ENCODE measurements around the gene EIF3J.
A peak's percentile ranks its signal among the peaks of the same experiment; 100 is the strongest.
"Not testable (repeated sequence)": the region's sequence is repeated elsewhere in the genome, so short reads cannot be mapped to it uniquely, and the experiment has no call there.

Gene EIF3J, protein sequence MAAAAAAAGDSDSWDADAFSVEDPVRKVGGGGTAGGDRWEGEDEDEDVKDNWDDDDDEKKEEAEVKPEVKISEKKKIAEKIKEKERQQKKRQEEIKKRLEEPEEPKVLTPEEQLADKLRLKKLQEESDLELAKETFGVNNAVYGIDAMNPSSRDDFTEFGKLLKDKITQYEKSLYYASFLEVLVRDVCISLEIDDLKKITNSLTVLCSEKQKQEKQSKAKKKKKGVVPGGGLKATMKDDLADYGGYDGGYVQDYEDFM

DNA sequence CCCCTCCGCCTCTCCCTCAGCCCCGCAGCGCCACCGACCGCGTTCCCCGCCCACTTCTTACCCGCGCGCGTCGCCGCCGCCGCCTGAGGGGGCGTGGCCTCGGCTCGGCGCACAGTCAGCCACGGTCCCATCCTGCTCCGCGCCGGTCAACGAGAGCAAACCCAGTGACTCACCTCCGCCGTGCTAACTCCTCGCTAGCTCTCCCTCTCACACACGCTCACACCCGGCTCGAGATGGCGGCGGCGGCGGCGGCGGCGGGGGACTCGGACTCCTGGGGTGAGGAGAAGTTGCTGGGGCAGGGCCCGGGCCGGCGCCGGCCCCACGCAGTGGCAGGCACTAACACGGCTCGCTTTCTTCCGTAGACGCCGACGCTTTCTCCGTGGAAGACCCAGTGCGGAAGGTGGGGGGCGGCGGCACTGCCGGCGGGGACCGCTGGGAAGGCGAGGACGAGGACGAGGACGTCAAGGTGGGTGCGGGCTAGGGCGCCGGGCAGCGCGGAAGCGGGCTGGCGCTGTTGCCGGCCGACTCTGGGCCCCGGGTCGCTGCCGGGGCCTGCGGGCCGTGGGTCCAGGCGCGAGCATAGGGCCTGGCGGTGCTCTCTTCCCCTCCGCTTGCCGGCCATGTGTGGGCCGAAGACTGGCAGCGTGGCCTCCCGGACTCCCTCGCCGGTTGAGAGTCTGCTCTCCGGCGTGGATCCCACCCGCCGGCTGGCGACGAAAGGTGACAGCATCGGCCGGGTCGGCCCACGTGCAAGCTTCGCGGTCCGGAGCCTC lies at the start of gene EIF3J:
Gene EIF3J, plus strand, starts transcription at position 186 of the 773 bp plus-strand sequence. Its CDS starts 48 bp downstream, at position 234.
- DNase-seq (ENCODE audit: low read depth in 2 of 2), result peak; percentile 90 to 93

GRCh38 chr15:44489464-44489863 lies 47.5 kb upstream of the EIF3J start:
- DNase-seq (ENCODE audit: low read depth in 2 of 2), result no peak

- DNase-seq (ENCODE audit: low read depth in 2 of 2), result no peak
Observed at GRCh38 chr15:44490622-44491021, 46.3 kb upstream of the EIF3J start.

DNA sequence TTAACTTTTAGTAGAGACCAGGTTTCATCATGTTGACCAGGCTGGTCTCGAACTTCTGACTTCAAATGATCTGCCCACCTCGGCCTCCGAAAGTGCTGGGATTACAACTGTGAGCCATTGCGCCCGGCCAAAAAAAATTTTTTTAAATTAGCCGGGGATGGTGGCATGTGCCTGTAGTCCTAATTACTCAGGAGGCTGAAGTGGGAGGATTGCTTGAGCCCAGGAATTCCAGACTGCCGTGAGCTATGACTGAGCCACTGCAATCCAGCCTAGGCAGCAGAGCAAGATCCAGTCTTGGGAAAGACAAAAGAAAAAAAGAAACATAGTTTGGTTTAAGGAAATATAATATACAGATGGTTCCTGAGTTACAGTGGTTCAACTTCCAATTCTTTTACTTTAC lies 44.9 kb upstream of the EIF3J start:
- DNase-seq (ENCODE audit: low read depth in 2 of 2), result no peak

- DNase-seq (ENCODE audit: low read depth in 2 of 2), result no peak
Observed at GRCh38 chr15:44492672-44493071, 44.3 kb upstream of the EIF3J start.

GRCh38 chr15:44495562-44495961 lies 41.4 kb upstream of the EIF3J start:
- DNase-seq (ENCODE audit: low read depth in 2 of 2), result no peak

DNA sequence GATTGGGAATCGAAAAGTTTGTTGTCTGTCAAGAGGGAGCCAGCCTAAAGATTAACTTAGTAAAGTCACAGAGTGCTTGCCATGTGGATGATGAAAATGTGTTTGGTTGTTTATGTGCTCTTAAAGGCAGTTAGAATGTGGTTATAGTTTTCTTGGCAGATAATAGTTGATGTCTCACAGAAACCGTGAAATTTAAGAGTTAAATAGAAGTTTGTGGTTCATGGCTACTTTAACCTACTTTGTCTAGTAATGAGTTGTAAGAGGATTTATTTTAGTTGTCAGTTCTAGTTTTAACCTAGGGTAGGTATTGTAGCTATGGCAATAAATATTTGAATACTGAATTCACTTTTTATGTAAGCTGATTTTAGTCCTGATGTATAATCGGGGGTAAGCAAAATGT lies 36.4 kb upstream of the EIF3J start:
- no peak for DNase-seq (ENCODE audit: low read depth in 2 of 2)

DNA sequence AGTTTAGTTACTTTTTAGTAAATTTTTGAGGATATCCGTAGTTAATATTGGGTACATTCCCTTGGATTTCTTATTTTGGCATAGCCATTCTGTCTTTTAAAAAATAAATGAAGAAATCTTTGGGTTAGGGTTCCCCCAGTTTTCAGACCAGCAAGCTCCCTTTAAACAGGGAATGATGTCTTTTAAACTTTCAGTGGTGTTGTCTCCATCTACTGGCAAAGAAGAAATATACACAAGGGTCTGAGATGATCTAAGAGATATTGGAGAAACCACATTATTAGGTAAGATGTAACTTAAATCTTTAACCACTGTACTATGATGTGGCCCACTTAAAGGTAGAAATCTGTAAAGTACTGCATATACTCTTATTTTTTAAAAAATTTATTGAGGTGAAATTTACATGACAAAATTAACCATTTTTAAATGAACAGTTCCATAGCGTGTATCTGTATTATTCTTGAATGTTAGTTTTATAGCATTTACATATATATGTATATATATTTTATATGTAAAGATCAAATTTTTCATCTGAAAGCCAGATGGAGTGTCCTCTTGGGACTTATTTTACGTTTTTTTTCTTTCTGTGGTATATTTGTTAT lies 35.1 kb upstream of the EIF3J start:
- DNase-seq (ENCODE audit: low read depth in 2 of 2), result no peak

- DNase-seq (ENCODE audit: low read depth in 2 of 2), result no peak
Observed at GRCh38 chr15:44516436-44516835, 20.5 kb upstream of the EIF3J start.

DNA sequence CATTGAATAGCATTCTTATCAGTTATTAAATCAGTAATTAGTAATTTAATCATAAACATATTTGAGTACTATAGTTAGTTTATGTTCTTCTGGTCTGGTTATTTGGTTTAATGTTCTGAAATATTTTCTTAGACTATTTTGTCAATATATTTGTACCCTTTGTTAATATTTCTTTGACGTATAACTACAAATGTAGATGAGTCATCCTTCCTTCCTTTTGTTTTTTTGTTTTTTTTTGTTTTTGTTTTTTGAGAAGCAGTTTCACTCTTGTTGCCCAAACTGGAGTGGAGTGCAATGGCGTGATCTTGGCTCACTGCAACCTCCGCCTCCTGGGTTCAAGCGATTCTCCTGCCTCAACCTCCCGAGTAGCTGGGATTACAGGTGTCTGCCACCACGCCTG lies 17.4 kb upstream of the EIF3J start:
- no peak for DNase-seq (ENCODE audit: low read depth in 2 of 2)

- DNase-seq (ENCODE audit: low read depth in 2 of 2), result no peak
Observed at GRCh38 chr15:44525018-44525417, 11.9 kb upstream of the EIF3J start.

DNA sequence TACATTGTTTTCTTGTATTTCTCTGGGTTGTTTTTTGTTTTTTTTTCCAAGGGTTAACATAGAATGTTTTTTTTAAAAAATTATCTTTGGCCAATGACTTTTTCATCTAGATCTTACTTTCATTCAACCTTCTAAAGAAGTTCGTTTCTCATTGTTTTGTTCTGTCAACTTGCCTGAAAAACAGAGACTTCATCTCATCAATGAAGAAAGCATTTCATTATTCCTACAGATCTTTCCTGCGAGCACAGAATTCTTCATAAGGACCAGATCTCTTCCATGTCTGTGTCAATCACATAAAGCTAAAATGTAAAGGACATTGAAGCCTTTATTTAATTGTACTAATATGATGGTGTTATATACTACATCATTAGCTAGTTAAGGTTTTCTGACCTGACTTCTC lies 9.7 kb upstream of the EIF3J start:
- DNase-seq (ENCODE audit: low read depth in 2 of 2), result no peak

DNA sequence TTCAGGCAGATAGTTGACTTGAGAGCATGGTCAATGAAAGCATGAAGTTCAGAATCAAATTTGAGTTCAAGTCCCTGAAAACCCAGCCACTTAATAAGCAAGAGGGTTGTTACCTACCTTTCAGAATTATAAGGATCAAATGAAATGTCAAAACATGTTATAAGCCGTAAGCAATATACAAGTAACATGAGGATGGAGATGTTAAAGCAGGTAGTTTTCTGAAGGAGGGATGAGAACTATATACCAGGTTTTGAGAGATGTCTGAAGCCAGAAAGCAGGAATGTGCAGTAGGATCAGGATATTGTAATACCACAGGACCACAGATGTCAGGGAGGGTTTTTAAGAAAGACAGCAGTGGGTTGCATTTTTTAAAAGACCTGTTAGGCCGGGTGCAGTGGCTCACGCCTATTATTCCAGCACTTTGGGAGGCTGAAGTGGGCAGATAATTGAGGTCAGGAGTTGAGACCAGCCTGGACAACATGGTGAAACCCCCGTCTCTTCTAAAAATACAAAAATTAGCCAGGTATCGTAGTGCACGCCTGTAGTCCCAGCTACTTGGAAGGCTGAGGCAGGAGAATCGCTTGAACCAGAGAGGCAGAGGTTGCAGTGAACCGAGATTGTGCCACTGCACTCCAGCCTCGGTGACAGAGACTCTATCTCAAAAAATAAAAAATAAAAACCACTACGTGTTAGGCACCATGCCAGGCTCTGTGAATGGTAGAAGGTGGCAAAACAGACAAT lies 6.9 kb upstream of the EIF3J start:
- DNase-seq (ENCODE audit: low read depth in 2 of 2), result no peak

DNA sequence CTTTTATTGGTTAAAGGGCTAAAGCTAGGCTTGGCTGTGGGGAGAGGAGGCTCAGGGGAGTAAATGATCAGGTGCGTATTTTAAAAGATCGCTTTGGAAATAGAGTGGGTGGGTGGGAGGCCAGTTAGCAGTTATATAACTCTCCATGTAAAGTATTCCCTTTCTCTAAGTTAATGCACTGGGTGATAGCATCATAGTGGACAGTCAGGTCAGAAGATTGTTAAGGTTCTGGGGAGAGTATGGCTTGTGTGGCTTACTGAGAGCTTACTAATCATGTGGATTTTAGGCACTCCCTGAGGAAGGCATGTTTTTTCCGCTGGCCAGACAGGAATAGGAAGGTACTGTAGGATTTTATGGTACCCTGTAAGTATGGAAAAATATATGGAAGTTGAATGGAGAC lies 6.3 kb upstream of the EIF3J start:
- DNase-seq (ENCODE audit: low read depth in 2 of 2), result no peak

DNA sequence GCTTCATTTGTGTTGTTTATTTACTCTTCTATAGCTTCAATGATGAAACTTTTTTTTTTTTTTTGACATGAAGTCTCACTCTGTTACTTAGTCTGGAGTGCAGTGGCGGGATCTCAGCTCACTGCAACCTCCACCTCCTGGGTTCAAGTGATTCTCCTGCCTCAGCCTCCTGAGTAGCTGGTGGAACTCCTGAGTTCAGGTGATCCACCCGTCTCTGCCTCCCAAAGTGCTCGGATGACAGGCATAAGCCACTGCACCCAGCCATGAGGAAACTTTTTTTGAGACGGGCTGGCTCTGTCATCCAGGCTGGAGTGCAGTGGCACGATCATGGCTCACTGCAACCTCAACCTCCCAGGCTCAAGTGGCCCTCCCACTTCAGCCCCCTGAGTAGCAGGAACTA lies 4.7 kb upstream of the EIF3J start:
- DNase-seq (ENCODE audit: low read depth in 2 of 2), result not testable (repeated sequence)

DNA sequence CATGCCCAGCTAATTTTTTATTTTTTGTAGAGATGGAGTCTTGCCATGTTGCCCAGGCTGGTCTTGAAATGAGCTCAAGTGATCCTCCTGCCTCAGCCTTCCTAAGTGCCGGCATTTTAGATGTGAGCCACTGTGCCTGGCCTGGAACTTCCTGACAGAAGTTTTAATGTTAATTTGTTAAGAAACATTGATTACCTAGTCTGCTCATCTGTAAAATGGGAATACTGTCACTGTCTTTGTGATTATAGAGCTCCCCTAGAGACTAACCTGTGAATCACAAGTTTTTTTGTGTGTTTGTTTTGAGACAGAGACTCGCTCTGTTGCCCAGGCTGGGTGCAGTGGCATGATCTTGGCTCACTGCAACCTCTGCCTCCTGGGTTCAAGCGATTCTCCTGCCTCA lies 4.3 kb upstream of the EIF3J start:
- no peak for DNase-seq (ENCODE audit: low read depth in 2 of 2)

DNA sequence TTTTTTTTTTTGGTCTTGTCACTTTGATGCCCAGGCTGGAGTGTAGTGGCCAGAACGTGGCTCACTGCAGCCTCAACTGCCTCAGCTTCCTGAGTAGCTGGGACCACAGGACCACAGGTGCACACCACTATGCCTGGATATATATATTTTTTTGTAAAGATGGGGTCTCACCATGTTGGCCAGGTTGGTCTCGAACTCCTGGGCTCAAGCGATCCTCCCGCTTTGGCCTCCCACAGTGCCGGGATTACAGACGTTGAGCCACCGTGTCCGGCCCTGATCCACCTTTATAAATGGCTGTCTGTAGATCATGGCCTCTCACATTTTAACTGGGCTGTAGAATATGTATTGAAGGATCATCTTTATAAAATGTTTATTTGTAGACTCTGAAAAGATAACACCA lies 1.9 kb upstream of the EIF3J start:
- DNase-seq (ENCODE audit: low read depth in 2 of 2), result no peak

DNA sequence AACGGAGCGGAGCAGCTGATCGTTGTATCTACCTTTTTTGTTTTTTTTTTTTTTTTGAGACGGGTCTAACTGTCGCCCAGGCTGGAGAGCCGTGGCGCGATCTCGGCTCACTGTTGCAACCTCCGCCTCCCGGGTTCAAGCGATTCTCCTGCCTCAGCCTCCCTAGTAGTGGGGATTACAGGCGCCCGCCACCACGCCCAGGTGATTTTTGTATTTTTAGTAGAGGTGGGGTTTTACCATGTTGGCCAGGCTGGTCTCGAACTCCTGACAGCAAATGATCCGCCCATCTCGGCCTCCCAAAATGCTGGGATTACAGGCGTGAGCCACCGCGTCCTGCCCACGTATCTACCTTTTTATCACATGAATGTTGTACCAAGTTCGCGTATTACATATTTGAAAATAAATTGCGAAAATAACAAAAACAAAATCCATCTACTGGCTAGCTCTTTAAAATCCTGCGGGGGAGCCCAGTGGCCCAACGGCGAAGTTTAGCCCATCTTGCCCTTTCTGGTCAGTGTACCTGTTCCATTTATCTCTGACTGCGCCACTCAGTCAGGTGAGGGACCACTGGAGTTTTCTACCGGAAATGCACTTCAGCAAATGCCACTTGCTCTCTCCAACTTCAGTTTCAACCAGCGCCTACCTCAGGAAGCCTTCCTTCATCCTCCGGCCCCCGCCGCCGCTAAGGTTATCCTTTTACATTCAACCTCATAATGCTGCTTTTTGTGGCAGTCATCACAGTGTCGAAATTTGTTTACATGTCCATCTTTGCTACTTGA lies 1.2 kb upstream of the EIF3J start:
- DNase-seq (ENCODE audit: low read depth in 2 of 2), result peak in 1 of 2 donors; percentile 20

GRCh38 chr15:44536302-44536961 lies 515 bp upstream of the EIF3J start:
- no peak for DNase-seq (ENCODE audit: low read depth in 2 of 2)

DNA sequence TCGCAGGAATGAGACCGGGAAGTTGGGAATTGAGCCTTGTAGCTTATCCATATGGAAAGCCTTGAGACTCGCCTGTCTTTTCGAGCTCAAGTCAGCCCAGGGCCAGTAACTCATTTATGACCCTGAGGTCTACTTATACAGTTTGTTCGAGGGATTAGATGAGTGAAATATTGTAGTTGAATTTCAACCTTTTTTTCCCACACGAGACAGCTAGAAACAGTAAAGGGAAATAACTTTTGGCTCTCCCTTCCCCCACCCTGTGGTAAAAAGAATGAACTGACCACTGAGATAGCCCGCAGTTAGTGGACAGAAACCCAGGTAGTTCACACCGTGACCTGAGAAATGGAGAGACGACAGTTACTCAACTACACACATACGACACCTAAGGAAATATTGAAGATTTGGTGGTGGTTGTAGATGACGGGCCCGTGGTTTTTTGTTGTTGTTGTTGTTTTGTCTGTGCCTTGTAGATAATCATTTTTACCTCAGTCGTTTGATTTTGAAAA lies 841 bp downstream of the EIF3J start:
- no peak for DNase-seq (ENCODE audit: low read depth in 2 of 2)

Measured in stimulated activated CD4-positive, alpha-beta T cell treated with anti-CD3 and anti-CD28 coated beads, Interleukin-15, amount 100 ng/mL, for 48 hours (primary cell).